Tibial artery (tissue), 4 donors: ENCODE measurements around the gene CNPY1.
A peak's percentile ranks its signal among the peaks of the same experiment; 100 is the strongest.

Experiments used
- DNase-seq, 2 donors: peaks; one replicate each; pipeline ENCODE4 v3.0.0-alpha.2; 2019
- H3K27ac ChIP-seq, 2 donors: fragments of 200-600 bp; sonication (generic) in 1 of 2; 1 replicate in 1 of 2; 2 replicates in 1 of 2; pipeline ENCODE4 v1.5.1; 2018 to 2019; ENCODE audit warnings: mild to moderate bottlenecking in 1 of 2
- H3K27me3 ChIP-seq, 2 donors: fragments of 200-600 bp; sonication (generic) in 1 of 2; one replicate each; pipeline versions ENCODE4 v1.5.1 to v1.6.0; 2016 to 2019
- H3K36me3 ChIP-seq, 3 donors: fragments of 200-600 bp; sonication (generic) in 2 of 3; one replicate each; pipeline ENCODE4 v1.5.1; 2016 to 2019; ENCODE audit warnings: mild to moderate bottlenecking in 2 of 3
- H3K4me1 ChIP-seq, 4 donors: fragments of 200-600 bp; sonication (generic) in 2 of 4; 1 replicate in 3 of 4; 2 replicates in 1 of 4; pipeline ENCODE4 v1.5.1; 2016 to 2019
- H3K4me3 ChIP-seq, 2 donors: fragments of 200-600 bp; sonication (generic) in 1 of 2; 1 replicate in 1 of 2; 2 replicates in 1 of 2; pipeline ENCODE4 v1.5.1; 2018 to 2019; ENCODE audit warnings: mild to moderate bottlenecking in 2 of 2
- H3K9me3 ChIP-seq, 3 donors: fragments of 200-600 bp; sonication (generic) in 1 of 3; one replicate each; pipeline ENCODE4 v1.5.1; 2016 to 2019
- intact Hi-C: fragments of 100-400 bp; cut with DNase I; formaldehyde crosslinking; loops from one replicate; pipeline ENCODE4 v1.15.0; 2023; ENCODE audit warnings: low total_unique reads
- TF ChIP-seq, protein P1 (sequence below), 2 experiments: fragments of 200-600 bp in 1 of 2; fragments of 450-650 bp in 1 of 2; IDR thresholded peaks; one replicate each; pipeline ENCODE4 v1.5.1; 2017 to 2019; ENCODE audit warnings: antibody characterized with exemption in 2 of 2, mild to moderate bottlenecking in 1 of 2, moderate library complexity in 1 of 2

The CNPY1 gene

DNA sequence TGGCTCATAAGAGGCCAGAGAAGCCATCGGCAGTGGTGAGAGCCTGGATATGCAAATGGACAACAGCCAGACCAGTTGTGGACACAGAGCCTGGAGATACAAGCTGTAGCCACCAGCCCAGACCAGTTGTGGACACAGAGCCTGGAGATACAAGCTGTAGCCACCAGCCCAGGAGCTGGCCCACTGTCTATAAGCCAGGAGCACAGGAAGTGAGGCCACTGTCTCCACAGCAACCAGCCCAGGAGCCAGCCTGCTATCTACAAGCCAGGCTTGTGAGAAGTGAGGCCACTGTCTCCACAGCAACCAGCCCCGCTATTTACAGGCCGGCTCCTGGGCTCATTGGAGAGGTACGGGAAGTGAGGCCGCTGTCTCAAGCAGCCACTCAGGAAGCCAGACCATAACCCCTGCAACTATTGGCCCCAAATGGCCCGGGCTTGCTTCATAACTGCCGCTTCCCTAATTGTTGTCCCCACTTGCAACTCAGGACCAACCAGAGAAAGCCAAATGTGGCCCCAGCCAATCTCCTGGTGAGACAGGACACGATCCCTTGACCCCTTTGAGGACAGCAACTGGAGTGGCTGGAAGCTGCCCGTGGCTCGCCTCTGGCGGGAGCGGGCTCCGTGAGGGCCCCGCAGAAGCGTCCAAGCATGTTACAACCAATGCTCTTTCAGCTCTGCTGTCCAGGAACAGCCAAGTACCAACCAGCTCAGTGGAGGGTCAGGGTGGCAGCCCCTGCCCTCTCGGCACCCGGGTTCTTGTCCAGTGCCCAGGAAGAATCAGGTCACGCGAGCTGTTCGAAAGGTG lies 44.1 kb upstream of the CNPY1 start:
- H3K9me3 ChIP-seq = no peaks in the 10 kb centered on the region
- DNase-seq = peak in 1 of 2 donors; percentile 62
- TF ChIP-seq, protein P1, sequence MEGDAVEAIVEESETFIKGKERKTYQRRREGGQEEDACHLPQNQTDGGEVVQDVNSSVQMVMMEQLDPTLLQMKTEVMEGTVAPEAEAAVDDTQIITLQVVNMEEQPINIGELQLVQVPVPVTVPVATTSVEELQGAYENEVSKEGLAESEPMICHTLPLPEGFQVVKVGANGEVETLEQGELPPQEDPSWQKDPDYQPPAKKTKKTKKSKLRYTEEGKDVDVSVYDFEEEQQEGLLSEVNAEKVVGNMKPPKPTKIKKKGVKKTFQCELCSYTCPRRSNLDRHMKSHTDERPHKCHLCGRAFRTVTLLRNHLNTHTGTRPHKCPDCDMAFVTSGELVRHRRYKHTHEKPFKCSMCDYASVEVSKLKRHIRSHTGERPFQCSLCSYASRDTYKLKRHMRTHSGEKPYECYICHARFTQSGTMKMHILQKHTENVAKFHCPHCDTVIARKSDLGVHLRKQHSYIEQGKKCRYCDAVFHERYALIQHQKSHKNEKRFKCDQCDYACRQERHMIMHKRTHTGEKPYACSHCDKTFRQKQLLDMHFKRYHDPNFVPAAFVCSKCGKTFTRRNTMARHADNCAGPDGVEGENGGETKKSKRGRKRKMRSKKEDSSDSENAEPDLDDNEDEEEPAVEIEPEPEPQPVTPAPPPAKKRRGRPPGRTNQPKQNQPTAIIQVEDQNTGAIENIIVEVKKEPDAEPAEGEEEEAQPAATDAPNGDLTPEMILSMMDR (IDR thresholded peaks at IDR 0.05) = no peak
- no peaks in the 10 kb centered on the region for H3K36me3 ChIP-seq
- peaks cover 0 to 41% of the 10 kb centered on the region in 2 donors for H3K27me3 ChIP-seq
- no peaks in the 10 kb centered on the region for H3K4me1 ChIP-seq
- H3K27ac ChIP-seq = no peak overlapping the region
- intact Hi-C loops = loop anchor here (5.0 kb wide), 1 partner anchor 177 kb away; no protein-coding TSS in a partner anchor
- H3K4me3 ChIP-seq = no peak overlapping the region

DNA sequence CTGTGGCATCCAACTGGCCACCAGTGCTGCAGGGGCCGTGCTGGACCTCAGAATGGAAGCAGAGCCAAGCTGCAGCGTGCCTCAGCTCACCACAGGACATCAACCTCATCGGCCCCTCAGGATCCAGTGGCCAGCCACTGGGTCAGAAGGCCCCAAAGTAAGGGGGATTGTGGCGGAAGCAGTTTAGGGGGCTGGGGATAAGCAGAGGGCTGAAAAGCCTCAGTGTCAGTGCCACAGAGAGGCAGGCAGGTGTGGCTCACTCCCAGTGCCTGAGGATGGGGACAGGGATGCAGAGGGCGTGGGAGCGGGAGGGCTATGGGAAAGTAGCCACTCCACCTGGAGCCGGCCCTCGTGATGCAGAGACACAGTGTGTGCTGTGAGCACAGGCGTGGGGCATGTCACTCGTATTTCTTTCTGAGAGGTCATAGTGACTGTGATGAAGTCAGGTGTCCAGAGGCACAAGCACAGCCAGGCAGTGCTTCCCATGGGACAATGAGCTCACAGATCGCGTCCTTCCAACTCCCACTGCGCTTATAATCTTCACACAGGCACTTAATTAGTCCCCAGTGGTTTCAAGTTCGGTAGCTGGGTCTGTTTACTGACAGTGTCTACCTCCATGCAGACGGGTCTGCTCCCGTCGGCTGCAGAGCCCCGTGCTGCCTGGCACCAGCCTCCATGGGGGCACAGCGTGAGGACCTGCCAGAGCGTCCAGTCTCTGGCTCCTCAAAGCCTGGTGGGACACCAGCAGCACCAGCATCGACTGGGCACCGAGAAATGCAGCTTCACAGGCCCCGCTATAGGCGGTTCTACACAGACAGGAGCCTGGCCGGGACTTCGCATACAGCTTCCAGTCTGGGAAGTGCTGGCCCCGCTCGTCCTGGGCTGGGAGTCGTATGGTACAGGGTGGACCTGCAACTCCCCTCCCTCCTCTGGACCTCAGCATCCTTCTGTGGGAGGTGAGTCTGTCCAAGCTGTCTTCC lies 42.9 kb upstream of the CNPY1 start:
- Histone ChIP-seq H3K9me3 (no peaks in the 10 kb centered on the region), H3K27me3 (peaks cover 0 to 38% of the 10 kb centered on the region in 2 donors), H3K27ac (no peak overlapping the region), H3K36me3 (no peaks in the 10 kb centered on the region), H3K4me3 (no peak overlapping the region), H3K4me1 (peaks cover 0 to 9% (median 4%) of the 10 kb centered on the region in 4 donors)
- TF ChIP-seq, protein P1 (IDR thresholded peaks at IDR 0.05) = no peak
- intact Hi-C loops = no loop called here
- DNase-seq = peak in 1 of 2 donors; percentile 47

DNA sequence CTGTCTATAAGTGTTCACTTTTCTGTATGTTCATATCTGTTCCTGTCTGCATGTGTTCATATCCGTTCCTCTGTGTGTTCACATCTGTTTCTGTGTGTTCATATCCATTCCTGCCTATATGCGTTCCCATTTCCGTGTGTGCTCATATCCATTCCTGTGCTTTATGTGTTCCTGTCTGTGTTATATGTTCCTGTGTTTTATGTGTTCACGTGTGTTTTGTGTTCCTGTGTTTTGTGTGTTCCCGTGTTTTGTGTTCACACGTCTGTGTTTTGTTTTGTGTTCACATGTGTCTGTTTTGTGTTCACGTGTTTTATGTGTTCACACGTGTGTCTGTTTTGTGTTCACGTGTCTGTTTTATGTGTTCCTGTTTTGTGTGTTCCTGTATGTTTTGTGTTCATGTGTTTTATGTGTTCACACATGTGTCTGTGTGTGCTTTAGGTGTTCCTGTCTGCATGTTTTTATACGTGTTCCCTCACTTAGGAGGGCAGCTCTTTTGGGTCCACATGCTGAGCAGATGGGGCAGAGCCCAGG lies 42.2 kb upstream of the CNPY1 start:
- Histone ChIP-seq H3K4me1 (peaks cover 0 to 10% (median 4%) of the 10 kb centered on the region in 4 donors), H3K27me3 (peaks cover 0 to 31% of the 10 kb centered on the region in 2 donors), H3K27ac (no peak overlapping the region), H3K36me3 (no peaks in the 10 kb centered on the region), H3K9me3 (no peaks in the 10 kb centered on the region), H3K4me3 (no peak overlapping the region)
- TF ChIP-seq, protein P1 (IDR thresholded peaks at IDR 0.05) = no peak
- intact Hi-C loops = no loop called here
- DNase-seq = no peak

DNA sequence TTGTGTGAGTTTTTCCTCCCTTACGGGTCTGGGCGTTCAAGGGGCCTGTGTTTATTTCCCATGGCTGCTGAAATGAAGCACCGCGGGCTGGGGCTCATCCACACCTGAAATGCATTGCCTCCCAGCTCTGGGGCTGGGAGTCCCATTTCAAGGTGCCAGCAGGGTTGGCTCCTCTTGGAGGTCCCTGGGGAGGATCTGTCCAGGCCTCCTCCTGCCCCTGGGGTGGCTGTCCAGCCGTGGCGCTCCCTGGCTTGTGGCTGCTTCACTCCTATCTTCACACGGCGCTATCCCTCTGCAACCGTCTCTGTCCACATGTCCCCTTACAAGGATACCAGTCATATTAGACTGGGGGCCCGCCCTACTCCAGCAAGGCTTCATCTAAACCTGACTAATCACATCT lies 41.1 kb upstream of the CNPY1 start:
- H3K36me3 ChIP-seq = no peaks in the 10 kb centered on the region
- H3K4me1 ChIP-seq = peaks cover 0 to 10% (median 4%) of the 10 kb centered on the region in 4 donors
- no peak overlapping the region for H3K4me3 ChIP-seq
- no peaks in the 10 kb centered on the region for H3K9me3 ChIP-seq
- peak in 1 of 2 donors; percentile 40 for DNase-seq
- no peak overlapping the region for H3K27ac ChIP-seq
- TF ChIP-seq, protein P1 (IDR thresholded peaks at IDR 0.05) = no peak
- intact Hi-C loops = no loop called here
- H3K27me3 ChIP-seq = peaks cover 0 to 29% of the 10 kb centered on the region in 2 donors

DNA sequence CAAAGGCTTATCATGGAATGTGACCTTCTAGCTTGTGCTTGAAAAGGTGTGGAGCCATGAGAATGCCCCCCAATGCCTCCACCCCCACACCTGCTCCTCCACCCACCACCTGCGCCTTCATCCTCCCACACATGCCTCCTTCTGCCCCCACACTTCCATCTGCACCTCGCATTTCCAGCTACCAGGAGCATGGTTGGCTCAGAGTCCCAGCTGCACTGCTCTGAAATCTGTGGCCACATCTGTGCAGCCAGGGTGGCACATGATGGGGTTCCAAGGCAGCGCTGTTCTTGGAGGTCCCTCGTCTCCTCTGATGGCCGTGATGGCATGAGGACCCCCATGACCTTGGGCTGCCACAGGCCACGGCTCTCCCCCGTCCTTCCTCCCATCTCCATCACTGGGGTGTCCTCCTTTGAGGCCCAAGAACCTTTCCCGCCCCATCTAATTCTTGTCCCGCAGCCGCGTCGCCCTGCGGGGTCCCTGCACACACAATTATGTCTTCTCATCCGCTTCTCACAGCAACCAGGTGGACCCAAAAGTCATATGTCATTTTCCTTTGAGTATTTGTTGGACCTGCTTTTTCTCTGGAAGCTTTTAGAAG lies 40.6 kb upstream of the CNPY1 start:
- intact Hi-C loops = no loop called here

More for the DNA sequence above, 40.6 kb upstream of the CNPY1 start:
- no peak overlapping the region for H3K4me3 ChIP-seq
- H3K27ac ChIP-seq = no peak overlapping the region
- H3K9me3 ChIP-seq = no peaks in the 10 kb centered on the region
- peaks cover 0 to 10% (median 4%) of the 10 kb centered on the region in 4 donors for H3K4me1 ChIP-seq
- TF ChIP-seq, protein P1 (IDR thresholded peaks at IDR 0.05) = no peak
- no peaks in the 10 kb centered on the region for H3K36me3 ChIP-seq
- DNase-seq = peak in 1 of 2 donors; percentile 47
- peaks cover 0 to 33% of the 10 kb centered on the region in 2 donors for H3K27me3 ChIP-seq
